Right atrium auricular region (tissue), 2 donors: Measurements from ENCODE around the gene HIVEP2. TPM values are rescaled to one million over a fixed set of nuclear protein-coding genes. Genes with fewer than 3 reads are reported as not detected.

Experiments
- DNase-seq: peaks from one replicate; pipeline ENCODE4 v3.0.0-alpha.2; 2019; ENCODE audit warnings: low spot score
- H3K27ac ChIP-seq, 2 donors: fragments of 200-600 bp; sonication (generic); 1 replicate in 1 of 2; 2 replicates in 1 of 2; pipeline ENCODE4 v1.5.1; 2016 to 2019
- H3K27me3 ChIP-seq, 2 donors: fragments of 200-600 bp; sonication (generic); one replicate each; pipeline versions ENCODE4 v1.5.1 to v1.6.0; 2017 to 2019
- H3K36me3 ChIP-seq: fragments of 200-600 bp; sonication (generic); one replicate; pipeline ENCODE4 v1.5.1; 2016
- H3K4me1 ChIP-seq, 2 donors: fragments of 200-600 bp; sonication (generic); one replicate each; pipeline versions ENCODE4 v1.5.1 to v1.6.0; 2017 to 2019
- H3K4me3 ChIP-seq, 2 donors: fragments of 200-600 bp; sonication (generic); 1 replicate in 1 of 2; 2 replicates in 1 of 2; pipeline ENCODE4 v1.5.1; 2017 to 2019; ENCODE audit warnings: mild to moderate bottlenecking in 1 of 2, moderate library complexity in 1 of 2
- H3K9me3 ChIP-seq, 2 donors: fragments of 200-600 bp; sonication (generic); one replicate each; pipeline ENCODE4 v1.5.1; 2019
- total RNA-seq, 2 donors: library from RNA; depleted of rRNA; stranded (reverse); fragments of >200 nt; gene quantifications; one replicate each; pipeline ENCODE4 v1.1.0, GENCODE V29; 2016
- TF ChIP-seq, protein P1 (sequence below), 2 donors: fragments of 200-600 bp; sonication (generic); IDR thresholded peaks; one replicate each; pipeline ENCODE4 v1.5.1; 2019; ENCODE audit warnings: antibody characterized with exemption in 2 of 2

Gene HIVEP2
- total RNA-seq, 2 donors from 2014 or later, result 19.2 to 28.6 TPM

DNA sequence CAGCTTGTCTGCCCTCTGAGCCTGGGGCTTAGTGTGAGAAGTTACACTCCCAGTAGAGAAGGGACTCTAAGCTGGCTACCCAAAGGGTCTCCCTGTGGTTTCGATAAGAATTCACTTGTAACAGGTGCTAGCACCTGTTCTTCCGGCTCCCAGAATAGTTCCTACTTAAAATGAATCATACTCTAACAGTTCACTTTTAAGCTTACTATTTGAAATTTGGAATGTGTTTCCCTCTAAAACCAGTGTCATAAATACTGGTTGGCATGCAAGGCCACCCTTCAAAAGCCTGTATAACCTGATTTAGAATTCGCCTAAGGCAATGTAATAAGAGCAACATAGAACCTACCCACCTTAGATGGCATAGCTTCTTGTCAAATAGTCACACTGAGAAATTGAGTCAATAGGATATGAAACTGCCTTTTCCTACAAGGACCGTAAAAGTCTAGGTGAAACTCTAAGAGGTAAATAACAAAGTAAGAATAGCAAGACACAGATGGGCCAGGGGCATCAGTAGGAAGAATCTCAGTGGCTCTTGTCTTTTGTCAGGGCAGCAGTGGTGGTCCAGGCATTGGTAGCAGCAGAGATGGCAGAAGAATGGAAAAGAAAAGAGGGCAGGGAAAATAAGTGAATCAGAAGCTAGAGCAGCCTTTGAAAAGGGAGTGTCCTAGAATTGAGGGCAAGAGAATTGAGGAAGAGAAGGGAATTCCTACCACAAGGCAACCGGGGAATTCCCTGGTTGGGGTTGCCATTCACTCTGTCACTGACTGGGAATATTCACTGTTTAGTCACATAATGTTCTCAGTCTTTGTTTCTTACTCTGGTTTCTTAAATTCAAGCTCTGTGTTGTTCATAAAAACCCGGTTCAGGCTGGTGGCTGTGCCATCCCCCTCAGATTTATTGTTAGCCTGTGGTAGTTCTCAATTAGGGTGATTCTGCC is 91.5 kb downstream of the HIVEP2 start:
- no peaks in the 10 kb centered on the region for H3K36me3 ChIP-seq
- no peak overlapping the region for H3K27ac ChIP-seq
- TF ChIP-seq, protein P1, sequence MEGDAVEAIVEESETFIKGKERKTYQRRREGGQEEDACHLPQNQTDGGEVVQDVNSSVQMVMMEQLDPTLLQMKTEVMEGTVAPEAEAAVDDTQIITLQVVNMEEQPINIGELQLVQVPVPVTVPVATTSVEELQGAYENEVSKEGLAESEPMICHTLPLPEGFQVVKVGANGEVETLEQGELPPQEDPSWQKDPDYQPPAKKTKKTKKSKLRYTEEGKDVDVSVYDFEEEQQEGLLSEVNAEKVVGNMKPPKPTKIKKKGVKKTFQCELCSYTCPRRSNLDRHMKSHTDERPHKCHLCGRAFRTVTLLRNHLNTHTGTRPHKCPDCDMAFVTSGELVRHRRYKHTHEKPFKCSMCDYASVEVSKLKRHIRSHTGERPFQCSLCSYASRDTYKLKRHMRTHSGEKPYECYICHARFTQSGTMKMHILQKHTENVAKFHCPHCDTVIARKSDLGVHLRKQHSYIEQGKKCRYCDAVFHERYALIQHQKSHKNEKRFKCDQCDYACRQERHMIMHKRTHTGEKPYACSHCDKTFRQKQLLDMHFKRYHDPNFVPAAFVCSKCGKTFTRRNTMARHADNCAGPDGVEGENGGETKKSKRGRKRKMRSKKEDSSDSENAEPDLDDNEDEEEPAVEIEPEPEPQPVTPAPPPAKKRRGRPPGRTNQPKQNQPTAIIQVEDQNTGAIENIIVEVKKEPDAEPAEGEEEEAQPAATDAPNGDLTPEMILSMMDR (IDR thresholded peaks at IDR 0.05), result no peak
- no peaks in the 10 kb centered on the region for H3K27me3 ChIP-seq
- no peak for DNase-seq
- H3K4me1 ChIP-seq, result peaks cover 0 to 42% of the 10 kb centered on the region in 2 donors
- no peak overlapping the region for H3K4me3 ChIP-seq
- no peaks in the 10 kb centered on the region for H3K9me3 ChIP-seq

- TF ChIP-seq, protein P1 (IDR thresholded peaks at IDR 0.05), result no peak
- H3K9me3 ChIP-seq, result no peaks in the 10 kb centered on the region
- H3K27me3 ChIP-seq, result no peaks in the 10 kb centered on the region
- no peak for DNase-seq
- H3K27ac ChIP-seq, result peak overlapping the region in 1 of 2 donors; percentile 18
- peaks cover 0 to 58% of the 10 kb centered on the region in 2 donors for H3K4me1 ChIP-seq
- H3K4me3 ChIP-seq, result no peak overlapping the region
- no peaks in the 10 kb centered on the region for H3K36me3 ChIP-seq
Measured at GRCh38 chr6:142851601-142852000, 93.4 kb downstream of the HIVEP2 start.

- TF ChIP-seq, protein P1 (IDR thresholded peaks at IDR 0.05), result no peak
- Histone ChIP-seq H3K36me3 (no peaks in the 10 kb centered on the region), H3K27ac (peak overlapping the region in 1 of 2 donors; percentile 18), H3K4me3 (no peak overlapping the region), H3K9me3 (no peaks in the 10 kb centered on the region), H3K27me3 (no peaks in the 10 kb centered on the region), H3K4me1 (peaks cover 0 to 60% of the 10 kb centered on the region in 2 donors)
- no peak for DNase-seq
Measured at GRCh38 chr6:142850679-142851423, 94.1 kb downstream of the HIVEP2 start.

GRCh38 chr6:142848976-142849375 is 96.0 kb downstream of the HIVEP2 start:
- no peak for DNase-seq
- H3K27ac ChIP-seq, result no peak overlapping the region
- H3K9me3 ChIP-seq, result no peaks in the 10 kb centered on the region
- peaks cover 0 to 68% of the 10 kb centered on the region in 2 donors for H3K4me1 ChIP-seq
- no peaks in the 10 kb centered on the region for H3K36me3 ChIP-seq
- no peak overlapping the region for H3K4me3 ChIP-seq
- TF ChIP-seq, protein P1 (IDR thresholded peaks at IDR 0.05), result no peak
- no peaks in the 10 kb centered on the region for H3K27me3 ChIP-seq

GRCh38 chr6:142848156-142848555 is 96.8 kb downstream of the HIVEP2 start:
- no peak overlapping the region for H3K27ac ChIP-seq
- no peaks in the 10 kb centered on the region for H3K9me3 ChIP-seq
- H3K36me3 ChIP-seq, result no peaks in the 10 kb centered on the region
- TF ChIP-seq, protein P1 (IDR thresholded peaks at IDR 0.05), result no peak
- H3K27me3 ChIP-seq, result no peaks in the 10 kb centered on the region
- DNase-seq, result no peak
- no peak overlapping the region for H3K4me3 ChIP-seq
- peaks cover 0 to 64% of the 10 kb centered on the region in 2 donors for H3K4me1 ChIP-seq
